MM.1S (cell line): ENCODE results near the gene FAM221A.

Experiments
- CTCF ChIP-seq: fragments of 300-600 bp; sonication (generic); IDR thresholded peaks from 2 replicates; pipeline ENCODE4 v1.5.1; 2016; ENCODE audit warnings: antibody characterized with exemption, low read length, mixed read lengths
- EZH2phosphoT487 ChIP-seq: fragments of 300-600 bp; sonication (generic); IDR thresholded peaks from 2 replicates; pipeline ENCODE4 v1.6.1; 2018; ENCODE audit warnings: antibody characterized with exemption, low read length

- no peak for TF ChIP-seq CTCF
- no peak for TF ChIP-seq EZH2phosphoT487
Observed at GRCh38 chr7:23693224-23693623, 13.2 kb downstream of the FAM221A start.
